ENCODE results near the gene CALML3. TPM values are rescaled to one million over a fixed set of nuclear protein-coding genes. Genes with fewer than 3 reads are reported as not detected.

The CALML3 gene
- total RNA-seq, 1 experiment from 2014 or later = not detected

GRCh38 chr10:5529702-5530411, 5.1 kb downstream of the CALML3 start:
- Histone ChIP-seq H3F3A (ENCODE audit: low read length, unreplicated experiment) (no peaks in the 10 kb centered on the region), H3K4me1 (ENCODE audit: insufficient read depth, low read length) (no peaks in the 10 kb centered on the region), H3K9me2 (replicated peaks; ENCODE audit: low read length) (no peaks in the 10 kb centered on the region), H3K27ac (ENCODE audit: low read length) (no peak overlapping the region), H3K4me3 (ENCODE audit: low read length) (no peak overlapping the region), H2AFZ (ENCODE audit: low read length) (no peak overlapping the region), H3K36me3 (ENCODE audit: low read depth, low read length) (no peaks in the 10 kb centered on the region), H3K4me2 (ENCODE audit: low read length) (no peak overlapping the region), H3K27me3 (ENCODE audit: low read length) (no peaks in the 10 kb centered on the region), H3K9me3 (ENCODE audit: low read length) (no peaks in the 10 kb centered on the region), H3K9ac (ENCODE audit: low read length) (no peak overlapping the region), H3K79me2 (ENCODE audit: low read length) (no peaks in the 10 kb centered on the region), H4K20me1 (ENCODE audit: low read length) (no peaks in the 10 kb centered on the region)
- DNase-seq (no peak), ATAC-seq (no peak)
- intact Hi-C loops (cut with micrococcal nuclease) = no loop called here
- BruUV-seq (replicated peaks) = no TSS peak
- ChIA-PET CTCF (interaction anchor here (0.7 to 0.9 kb wide), 2 partner anchors 18 to 93 kb away, joined by 3 read pairs; no protein-coding TSS in a partner anchor), POLR2A (ENCODE audit: unreplicated experiment) (no interaction called here)
- TF ChIP-seq EZH2phosphoT487 (IDR thresholded peaks at IDR 0.05; ENCODE audit: borderline replicate concordance, low read length) (no peak), EZH2 (IDR thresholded peaks at IDR 0.05; ENCODE audit: low read length, unreplicated experiment) (no peak), CTCF (conservative IDR thresholded peaks at IDR 0.05; ENCODE audit: low read depth, low read length) (no peak)

- H3K79me2 ChIP-seq (ENCODE audit: low read length) = no peaks in the 10 kb centered on the region
- H4K20me1 ChIP-seq (ENCODE audit: low read length) = no peaks in the 10 kb centered on the region
- H3K27me3 ChIP-seq (ENCODE audit: low read length) = no peaks in the 10 kb centered on the region
- intact Hi-C loops (cut with micrococcal nuclease) = no loop called here
- H3F3A ChIP-seq (ENCODE audit: low read length, unreplicated experiment) = no peaks in the 10 kb centered on the region
- POLR2A ChIA-PET (ENCODE audit: unreplicated experiment) = no interaction called here
- no peak overlapping the region for H3K4me3 ChIP-seq (ENCODE audit: low read length)
- no peaks in the 10 kb centered on the region for H3K4me1 ChIP-seq (ENCODE audit: insufficient read depth, low read length)
- ATAC-seq (no peak), DNase-seq (no peak)
- CTCF ChIA-PET = no interaction called here
- no peaks in the 10 kb centered on the region for H3K9me2 ChIP-seq (replicated peaks; ENCODE audit: low read length)
- no peak overlapping the region for H3K4me2 ChIP-seq (ENCODE audit: low read length)
- BruUV-seq (replicated peaks) = no TSS peak
- no peak overlapping the region for H3K27ac ChIP-seq (ENCODE audit: low read length)
- TF ChIP-seq EZH2phosphoT487 (IDR thresholded peaks at IDR 0.05; ENCODE audit: borderline replicate concordance, low read length) (no peak), CTCF (conservative IDR thresholded peaks at IDR 0.05; ENCODE audit: low read depth, low read length) (no peak), EZH2 (IDR thresholded peaks at IDR 0.05; ENCODE audit: low read length, unreplicated experiment) (no peak)
- no peak overlapping the region for H3K9ac ChIP-seq (ENCODE audit: low read length)
- H3K9me3 ChIP-seq (ENCODE audit: low read length) = no peaks in the 10 kb centered on the region
- H2AFZ ChIP-seq (ENCODE audit: low read length) = no peak overlapping the region
- no peaks in the 10 kb centered on the region for H3K36me3 ChIP-seq (ENCODE audit: low read depth, low read length)
Observed at GRCh38 chr10:5530412-5530806, 5.6 kb downstream of the CALML3 start.

- no peak overlapping the region for H3K4me3 ChIP-seq (ENCODE audit: low read length)
- ChIA-PET POLR2A (ENCODE audit: unreplicated experiment) (no interaction called here), CTCF (no interaction called here)
- no peaks in the 10 kb centered on the region for H3K9me2 ChIP-seq (replicated peaks; ENCODE audit: low read length)
- ATAC-seq = no peak
- TF ChIP-seq CTCF (conservative IDR thresholded peaks at IDR 0.05; ENCODE audit: low read depth, low read length) (no peak), EZH2phosphoT487 (IDR thresholded peaks at IDR 0.05; ENCODE audit: borderline replicate concordance, low read length) (no peak), EZH2 (IDR thresholded peaks at IDR 0.05; ENCODE audit: low read length, unreplicated experiment) (no peak)
- no peak overlapping the region for H3K9ac ChIP-seq (ENCODE audit: low read length)
- no peak overlapping the region for H3K4me2 ChIP-seq (ENCODE audit: low read length)
- H3K79me2 ChIP-seq (ENCODE audit: low read length) = no peaks in the 10 kb centered on the region
- BruUV-seq (replicated peaks) = no TSS peak
- DNase-seq = no peak
- no peaks in the 10 kb centered on the region for H3K36me3 ChIP-seq (ENCODE audit: low read depth, low read length)
- H3K9me3 ChIP-seq (ENCODE audit: low read length) = no peaks in the 10 kb centered on the region
- no peaks in the 10 kb centered on the region for H4K20me1 ChIP-seq (ENCODE audit: low read length)
- intact Hi-C loops (cut with micrococcal nuclease) = no loop called here
- H3K27me3 ChIP-seq (ENCODE audit: low read length) = no peaks in the 10 kb centered on the region
- H3K4me1 ChIP-seq (ENCODE audit: insufficient read depth, low read length) = no peaks in the 10 kb centered on the region
- H3K27ac ChIP-seq (ENCODE audit: low read length) = no peak overlapping the region
- H3F3A ChIP-seq (ENCODE audit: low read length, unreplicated experiment) = no peaks in the 10 kb centered on the region
- H2AFZ ChIP-seq (ENCODE audit: low read length) = no peak overlapping the region
Observed at GRCh38 chr10:5530846-5531557, 6.2 kb downstream of the CALML3 start.

Data from PC-3 (cell line).